ENCODE data around the gene GPR17.

- TF ChIP-seq CTCF (conservative IDR thresholded peaks at IDR 0.05; ENCODE audit: low read length) (no peak), EZH2phosphoT487 (IDR thresholded peaks at IDR 0.05; ENCODE audit: borderline replicate concordance, low read depth, low read length) (no peak)
These were observed 5.4 kb downstream of the GPR17 start for GRCh38 chr2:127651381-127651809.

All from OCI-LY7 (cell line).